Testis (tissue), 2 donors: Measurements from ENCODE around the gene RSAD1.

ENCODE experiments used
- POLR2A ChIP-seq: fragments of 450-650 bp; IDR thresholded peaks from one replicate; pipeline ENCODE4 v1.6.1; 2017; ENCODE audit warnings: antibody characterized with exemption, mild to moderate bottlenecking, moderate library complexity
- TF ChIP-seq, protein P1 (sequence below), 3 experiments: fragments of 450-650 bp in 2 of 3; fragments of 200-600 bp in 1 of 3; sonication (generic) in 1 of 3; IDR thresholded peaks; one replicate each; pipeline ENCODE4 v1.5.1; 2016 to 2019; ENCODE audit warnings: antibody characterized with exemption in 3 of 3, mild to moderate bottlenecking in 2 of 3, moderate library complexity in 1 of 3

DNA sequence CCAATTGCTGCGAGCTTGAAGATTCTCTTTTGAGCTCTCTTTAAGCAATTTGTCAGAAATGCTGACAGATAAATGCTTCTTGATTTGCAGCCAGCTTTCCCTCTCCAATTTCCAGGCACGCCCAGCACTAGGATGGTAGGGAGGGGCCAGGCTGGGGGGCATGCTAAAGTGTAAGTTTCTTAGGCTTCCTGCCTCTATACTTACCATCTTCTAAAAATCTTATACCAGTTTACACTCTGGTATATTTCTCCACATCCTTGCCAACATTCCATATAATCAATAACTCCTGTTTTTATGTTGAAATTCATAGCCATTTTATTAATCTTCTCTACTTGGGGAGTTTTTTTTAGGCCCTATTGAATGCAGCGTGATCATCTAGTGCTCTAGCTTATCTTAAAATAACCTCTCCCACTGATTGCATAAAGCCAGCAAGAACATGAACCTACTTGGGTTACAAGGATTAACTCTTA is 35.1 kb upstream of the RSAD1 start:
- no peak for TF ChIP-seq POLR2A
- TF ChIP-seq, protein P1, sequence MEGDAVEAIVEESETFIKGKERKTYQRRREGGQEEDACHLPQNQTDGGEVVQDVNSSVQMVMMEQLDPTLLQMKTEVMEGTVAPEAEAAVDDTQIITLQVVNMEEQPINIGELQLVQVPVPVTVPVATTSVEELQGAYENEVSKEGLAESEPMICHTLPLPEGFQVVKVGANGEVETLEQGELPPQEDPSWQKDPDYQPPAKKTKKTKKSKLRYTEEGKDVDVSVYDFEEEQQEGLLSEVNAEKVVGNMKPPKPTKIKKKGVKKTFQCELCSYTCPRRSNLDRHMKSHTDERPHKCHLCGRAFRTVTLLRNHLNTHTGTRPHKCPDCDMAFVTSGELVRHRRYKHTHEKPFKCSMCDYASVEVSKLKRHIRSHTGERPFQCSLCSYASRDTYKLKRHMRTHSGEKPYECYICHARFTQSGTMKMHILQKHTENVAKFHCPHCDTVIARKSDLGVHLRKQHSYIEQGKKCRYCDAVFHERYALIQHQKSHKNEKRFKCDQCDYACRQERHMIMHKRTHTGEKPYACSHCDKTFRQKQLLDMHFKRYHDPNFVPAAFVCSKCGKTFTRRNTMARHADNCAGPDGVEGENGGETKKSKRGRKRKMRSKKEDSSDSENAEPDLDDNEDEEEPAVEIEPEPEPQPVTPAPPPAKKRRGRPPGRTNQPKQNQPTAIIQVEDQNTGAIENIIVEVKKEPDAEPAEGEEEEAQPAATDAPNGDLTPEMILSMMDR (IDR thresholded peaks at IDR 0.05), result no peak
